GM18505 (cell line): ENCODE measurements around the gene LTBP1.

Experiments used
- ATAC-seq: cut with Tn5 transposase; IDR thresholded peaks from one replicate; pipeline ENCODE4 v1.9.1; 2021; ENCODE audit not compliant: unreplicated experiment
- POLR2A ChIP-seq: IDR thresholded peaks from 4 replicates; pipeline ENCODE4 v1.6.1; 2011; ENCODE audit warnings: borderline replicate concordance; ENCODE audit not compliant: insufficient read depth, insufficient read length; ENCODE audit errors: extremely low read depth

The LTBP1 gene

GRCh38 chr2:33196700-33197099, 249.9 kb downstream of the LTBP1 start:
- no peak for ATAC-seq
- no peak for TF ChIP-seq POLR2A

GRCh38 chr2:33197198-33197938, 250.6 kb downstream of the LTBP1 start:
- no peak for TF ChIP-seq POLR2A
- no peak for ATAC-seq

- no peak for TF ChIP-seq POLR2A
- ATAC-seq: no peak
Measured at GRCh38 chr2:33202641-33203522, 256.1 kb downstream of the LTBP1 start.

GRCh38 chr2:33204945-33205344, 258.2 kb downstream of the LTBP1 start:
- ATAC-seq: no peak
- no peak for TF ChIP-seq POLR2A

GRCh38 chr2:33205693-33206434, 259.1 kb downstream of the LTBP1 start:
- peak; percentile 93 for ATAC-seq
- TF ChIP-seq POLR2A: no peak

GRCh38 chr2:33207151-33207740, 260.5 kb downstream of the LTBP1 start:
- ATAC-seq: no peak
- no peak for TF ChIP-seq POLR2A

GRCh38 chr2:33208400-33208799, 261.6 kb downstream of the LTBP1 start:
- no peak for ATAC-seq
- no peak for TF ChIP-seq POLR2A

GRCh38 chr2:33209976-33210375, 263.2 kb downstream of the LTBP1 start:
- ATAC-seq: no peak
- no peak for TF ChIP-seq POLR2A

GRCh38 chr2:33210626-33211025, 263.9 kb downstream of the LTBP1 start:
- no peak for TF ChIP-seq POLR2A
- ATAC-seq: no peak

GRCh38 chr2:33212151-33212550, 265.4 kb downstream of the LTBP1 start:
- no peak for TF ChIP-seq POLR2A
- ATAC-seq: no peak

GRCh38 chr2:33213244-33213643, 266.5 kb downstream of the LTBP1 start:
- ATAC-seq: no peak
- TF ChIP-seq POLR2A: no peak

- no peak for ATAC-seq
- no peak for TF ChIP-seq POLR2A
Measured at GRCh38 chr2:33213648-33214047, 266.9 kb downstream of the LTBP1 start.

- TF ChIP-seq POLR2A: no peak
- ATAC-seq: no peak
Measured at GRCh38 chr2:33214436-33214835, 267.7 kb downstream of the LTBP1 start.
